Activated CD4-positive, alpha-beta memory T cell treated with anti-CD3 and anti-CD28 coated beads, Interleukin-2, amount 10 ng/mL, durations not matched to agents 7 days and 5 days (primary cell): ENCODE measurements around the gene NPR2. TPM values are rescaled to one million over a fixed set of nuclear protein-coding genes. Genes with fewer than 3 reads are reported as not detected.

Experiments used
- CTCF ChIA-PET: fragments of 350-600 bp; sonication (Branson Sonifier 250); formaldehyde crosslinking; loops from one replicate; lab custom pipeline; 2021; ENCODE audit warnings: antibody characterized with exemption, inconsistent platforms; lab: Charles Lee
- POLR2A ChIA-PET: fragments of 350-600 bp; sonication (Branson Sonifier 250); formaldehyde crosslinking; loops from one replicate; lab custom pipeline; 2021; ENCODE audit warnings: antibody characterized with exemption; lab: Charles Lee
- DNase-seq: peaks from one replicate; pipeline ENCODE4 v3.0.0-alpha.2; 2020
- H3K27ac Mint-ChIP-seq: one replicate; pipeline ENCODE4 v1.8.0; 2021; ENCODE audit warnings: mild to moderate bottlenecking, mixed read lengths
- H3K27me3 Mint-ChIP-seq: one replicate; pipeline ENCODE4 v1.8.0; 2021; ENCODE audit warnings: mixed read lengths
- H3K36me3 Mint-ChIP-seq: one replicate; pipeline ENCODE4 v1.8.0; 2021; ENCODE audit warnings: low read depth, mixed read lengths
- H3K4me1 Mint-ChIP-seq: one replicate; pipeline ENCODE4 v1.8.0; 2021; ENCODE audit warnings: mixed read lengths
- H3K4me3 Mint-ChIP-seq: one replicate; pipeline ENCODE4 v1.8.0; 2021; ENCODE audit warnings: mild to moderate bottlenecking, mixed read lengths
- H3K9me3 Mint-ChIP-seq: one replicate; pipeline ENCODE4 v1.8.0; 2021; ENCODE audit warnings: mixed read lengths
- total RNA-seq, 2 experiments: library from RNA; stranded (reverse); gene quantifications; one replicate each; pipeline ENCODE4 v1.2.3, GENCODE V29; 2021

The NPR2 gene
- total RNA-seq, 2 experiments from 2014 or later, result 7.7 to 8.5 TPM

DNA sequence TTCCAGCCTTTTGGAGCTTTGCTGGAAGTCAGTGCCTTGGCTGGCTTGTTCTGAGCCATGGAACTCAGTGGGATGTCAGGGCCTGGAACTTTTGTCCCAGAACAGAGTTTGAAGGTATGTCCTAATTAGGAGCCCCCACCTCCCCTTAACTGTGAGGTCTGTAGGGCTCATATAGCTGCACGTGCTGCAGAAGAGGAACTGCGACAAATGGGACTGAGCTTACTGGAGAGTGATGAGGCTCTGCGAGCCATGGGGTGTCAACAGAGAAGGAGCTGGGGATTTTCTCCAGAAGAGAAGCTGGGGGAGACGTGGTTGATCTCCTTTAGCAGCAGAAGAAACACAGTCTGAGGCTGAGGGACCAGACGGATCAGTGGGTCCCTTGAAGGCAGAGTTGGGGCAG is 48.5 kb downstream of the NPR2 start:
- Mint-ChIP-seq H3K9me3 (no peaks in the 10 kb centered on the region), H3K4me3 (no peak overlapping the region), H3K27me3 (no peaks in the 10 kb centered on the region), H3K27ac (no peak overlapping the region), H3K36me3 (no peaks in the 10 kb centered on the region), H3K4me1 (peaks cover 10% of the 10 kb centered on the region)
- DNase-seq, result no peak
- POLR2A ChIA-PET, result no interaction called here
- CTCF ChIA-PET, result no interaction called here

DNA sequence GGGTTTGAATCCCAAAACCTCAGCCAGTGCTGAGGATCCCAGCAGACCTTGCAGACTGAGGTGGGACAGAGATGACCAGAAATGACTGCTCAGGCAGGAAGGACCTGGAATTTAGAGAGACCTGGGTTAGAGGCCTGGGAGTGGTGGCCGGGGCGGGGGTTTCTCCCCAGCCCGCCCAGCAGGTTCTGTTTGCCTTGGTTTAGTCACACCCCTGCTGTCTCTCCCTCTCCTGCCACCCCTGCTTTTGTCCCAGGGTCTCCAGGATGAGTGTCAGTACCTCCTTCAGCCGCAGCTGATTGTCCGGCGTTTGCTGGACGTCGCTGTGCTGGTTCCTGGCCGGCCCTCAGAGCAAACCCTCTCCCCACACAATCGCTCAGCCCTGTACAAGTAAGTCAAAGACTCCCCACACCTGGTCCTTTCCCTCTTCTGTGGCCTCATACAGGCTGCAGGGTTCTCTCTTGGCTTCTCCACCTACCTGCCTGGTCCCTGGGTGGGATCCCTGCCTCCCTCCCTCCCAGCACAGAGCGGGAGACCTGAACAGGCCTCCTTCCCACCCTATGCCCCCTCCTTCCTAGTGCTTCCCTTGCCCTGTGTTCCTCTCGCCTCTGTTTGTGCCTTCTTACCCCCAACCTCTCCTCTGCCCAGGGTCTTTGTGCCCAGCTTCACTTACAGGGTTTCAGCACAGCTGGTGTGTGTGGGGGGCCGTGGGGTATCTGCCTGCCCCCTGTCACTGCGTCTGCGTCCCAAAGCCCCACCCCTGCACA is 49.7 kb downstream of the NPR2 start:
- POLR2A ChIA-PET, result no interaction called here
- H3K27me3 Mint-ChIP-seq, result no peaks in the 10 kb centered on the region

DNA sequence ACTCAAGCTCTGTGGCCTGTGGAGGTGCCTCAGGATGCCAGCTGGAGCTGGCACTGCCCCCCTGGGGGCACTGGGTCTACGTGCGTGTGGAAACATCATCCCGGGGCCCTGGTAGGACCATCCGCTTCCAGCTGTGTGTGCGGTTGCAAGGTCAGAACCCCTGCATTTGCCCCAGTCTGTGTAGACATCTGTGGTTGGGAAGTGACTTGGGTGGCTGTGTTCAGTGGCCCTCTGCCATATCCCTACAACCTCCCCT is 50.2 kb downstream of the NPR2 start:
- CTCF ChIA-PET, result interaction anchor here (1.1 kb wide), 1 partner anchor 13 kb away, joined by 3 read pairs; the partner anchor contains the start of gene FAM221B
- Mint-ChIP-seq H3K36me3 (no peaks in the 10 kb centered on the region), H3K27ac (no peak overlapping the region), H3K4me3 (no peak overlapping the region), H3K4me1 (peaks cover 19% of the 10 kb centered on the region), H3K9me3 (no peaks in the 10 kb centered on the region), H3K27me3 (no peaks in the 10 kb centered on the region)
- DNase-seq, result no peak
- POLR2A ChIA-PET, result no interaction called here

More for the DNA sequence above, 49.7 kb downstream of the NPR2 start:
- Mint-ChIP-seq H3K36me3 (no peaks in the 10 kb centered on the region), H3K27ac (no peak overlapping the region), H3K4me3 (no peak overlapping the region), H3K9me3 (no peaks in the 10 kb centered on the region), H3K4me1 (peaks cover 19% of the 10 kb centered on the region)
- CTCF ChIA-PET, result interaction anchor here (1.1 kb wide), 1 partner anchor 13 kb away, joined by 3 read pairs; the partner anchor contains the start of gene FAM221B
- no peak for DNase-seq

GRCh38 chr9:35842020-35842745 is 50.8 kb downstream of the NPR2 start:
- CTCF ChIA-PET, result interaction anchor here (1.1 kb wide), 1 partner anchor 14 kb away, joined by 3 read pairs; the partner anchor contains the start of gene FAM221B
- Mint-ChIP-seq H3K4me1 (peaks cover 22% of the 10 kb centered on the region), H3K9me3 (no peaks in the 10 kb centered on the region), H3K4me3 (no peak overlapping the region), H3K27ac (no peak overlapping the region), H3K36me3 (no peaks in the 10 kb centered on the region), H3K27me3 (no peaks in the 10 kb centered on the region)
- POLR2A ChIA-PET, result no interaction called here
- DNase-seq, result no peak

DNA sequence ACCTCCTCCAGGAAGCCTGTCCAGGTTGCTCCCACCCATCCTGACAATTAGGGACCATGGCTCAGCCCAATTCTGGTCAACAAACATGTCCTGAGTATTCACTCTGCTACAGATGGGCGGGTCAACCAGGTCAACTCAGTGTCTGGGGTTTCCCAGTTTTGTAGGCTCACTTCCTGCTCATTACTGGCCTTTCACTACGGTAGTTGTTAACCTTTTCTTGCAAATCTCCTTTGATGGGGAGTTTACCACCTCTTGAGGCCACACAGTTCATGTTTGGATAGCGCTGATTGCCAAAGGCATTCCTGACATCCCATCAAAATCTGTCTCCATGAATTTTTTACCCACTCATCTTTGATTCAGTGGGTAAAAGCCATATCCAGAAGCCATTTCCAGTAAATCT is 51.4 kb downstream of the NPR2 start:
- DNase-seq, result no peak
- H3K4me3 Mint-ChIP-seq, result no peak overlapping the region
- CTCF ChIA-PET, result no interaction called here
- no peaks in the 10 kb centered on the region for H3K9me3 Mint-ChIP-seq
- H3K27me3 Mint-ChIP-seq, result no peaks in the 10 kb centered on the region
- no peak overlapping the region for H3K27ac Mint-ChIP-seq
- H3K4me1 Mint-ChIP-seq, result peaks cover 26% of the 10 kb centered on the region
- POLR2A ChIA-PET, result no interaction called here
- H3K36me3 Mint-ChIP-seq, result no peaks in the 10 kb centered on the region

DNA sequence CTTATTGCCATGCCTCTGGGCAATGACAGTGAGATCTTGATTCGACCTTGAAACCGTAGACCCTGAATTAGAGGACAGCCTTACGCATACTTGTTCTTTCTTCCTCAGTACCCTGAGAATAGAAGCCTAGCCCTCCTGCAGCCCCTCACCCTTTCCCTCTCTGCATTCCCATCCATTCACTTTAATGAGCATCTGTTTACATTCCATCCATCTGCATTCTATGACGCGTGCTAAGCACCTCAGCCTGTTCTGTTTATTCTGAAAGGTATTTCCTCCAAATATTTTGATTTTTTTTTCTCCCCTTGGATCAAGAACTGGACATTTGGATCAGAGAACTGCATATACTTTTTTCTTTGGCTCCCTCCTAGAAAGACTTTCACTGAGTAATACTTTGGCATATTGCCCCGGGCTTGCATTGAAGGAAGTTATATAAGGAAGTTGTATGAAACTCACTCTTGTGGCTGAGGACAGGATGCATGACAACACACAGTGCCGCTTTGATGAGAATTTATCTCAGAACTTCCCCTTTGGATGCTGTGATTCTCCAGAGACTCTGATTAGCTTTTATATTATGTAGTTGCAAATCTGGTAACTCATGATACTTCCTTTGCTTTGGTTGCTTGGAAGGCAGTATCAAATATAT is 53.4 kb downstream of the NPR2 start:
- ChIA-PET CTCF (no interaction called here), POLR2A (interaction anchor here (0.6 to 1.2 kb wide), 2 partner anchors 30 to 80 kb away, joined by 3 to 4 read pairs; partner anchors contain the start of gene HINT2)
- Mint-ChIP-seq H3K36me3 (no peaks in the 10 kb centered on the region), H3K27ac (no peak overlapping the region), H3K27me3 (no peaks in the 10 kb centered on the region), H3K9me3 (no peaks in the 10 kb centered on the region), H3K4me3 (no peak overlapping the region), H3K4me1 (peaks cover 31% of the 10 kb centered on the region)
- no peak for DNase-seq

GRCh38 chr9:35845824-35846771 is 54.7 kb downstream of the NPR2 start:
- no peaks in the 10 kb centered on the region for H3K9me3 Mint-ChIP-seq
- peaks cover 2% of the 10 kb centered on the region for H3K27me3 Mint-ChIP-seq
- H3K27ac Mint-ChIP-seq, result no peak overlapping the region
- no peak for DNase-seq
- no peak overlapping the region for H3K4me3 Mint-ChIP-seq
- H3K36me3 Mint-ChIP-seq, result no peaks in the 10 kb centered on the region
- peaks cover 31% of the 10 kb centered on the region for H3K4me1 Mint-ChIP-seq
- POLR2A ChIA-PET, result interaction anchor here (0.7 to 1.2 kb wide), 3 partner anchors 10 to 32 kb away, joined by 3 to 4 read pairs (median 3); partner anchors contain the start of gene HINT2
- CTCF ChIA-PET, result no interaction called here

GRCh38 chr9:35847792-35848572 is 56.6 kb downstream of the NPR2 start:
- peaks cover 27% of the 10 kb centered on the region for H3K4me1 Mint-ChIP-seq
- H3K9me3 Mint-ChIP-seq, result no peaks in the 10 kb centered on the region
- CTCF ChIA-PET, result interaction anchor here (0.6 to 1.7 kb wide), 3 partner anchors 13 to 60 kb away, joined by 3 to 5 read pairs (median 3); no protein-coding TSS in a partner anchor
- H3K36me3 Mint-ChIP-seq, result no peaks in the 10 kb centered on the region
- H3K27me3 Mint-ChIP-seq, result peaks cover 2% of the 10 kb centered on the region
- peak overlapping the region; percentile 12 for H3K27ac Mint-ChIP-seq
- POLR2A ChIA-PET, result interaction anchor here (1.2 kb wide), 1 partner anchor 11 kb away, joined by 3 read pairs; no protein-coding TSS in a partner anchor
- no peak for DNase-seq
- H3K4me3 Mint-ChIP-seq, result no peak overlapping the region

GRCh38 chr9:35852267-35852815 is 61.0 kb downstream of the NPR2 start:
- Mint-ChIP-seq H3K9me3 (no peaks in the 10 kb centered on the region), H3K4me3 (no peak overlapping the region), H3K4me1 (peaks cover 8% of the 10 kb centered on the region), H3K27ac (no peak overlapping the region), H3K36me3 (no peaks in the 10 kb centered on the region), H3K27me3 (peaks cover 11% of the 10 kb centered on the region)
- ChIA-PET CTCF (no interaction called here), POLR2A (no interaction called here)
- no peak for DNase-seq

- ChIA-PET CTCF (no interaction called here), POLR2A (no interaction called here)
- Mint-ChIP-seq H3K27ac (no peak overlapping the region), H3K4me1 (peaks cover 2% of the 10 kb centered on the region), H3K4me3 (no peak overlapping the region), H3K9me3 (no peaks in the 10 kb centered on the region), H3K36me3 (no peaks in the 10 kb centered on the region), H3K27me3 (peaks cover 11% of the 10 kb centered on the region)
- DNase-seq, result no peak
These were observed 61.8 kb downstream of the NPR2 start for GRCh38 chr9:35852876-35853865.
